GM18873 (cell line): Measurements from ENCODE around the gene DCUN1D1.

Experiments used
- ATAC-seq: cut with Tn5 transposase; IDR thresholded peaks from one replicate; pipeline ENCODE4 v1.9.1; 2021; ENCODE audit warnings: mild to moderate bottlenecking, moderate library complexity, moderate number of reproducible peaks; ENCODE audit not compliant: unreplicated experiment, low FRiP score

DCUN1D1 gene

GRCh38 chr3:182904164-182904563, 76.2 kb downstream of the DCUN1D1 start:
- ATAC-seq: no peak

- ATAC-seq: no peak
These were observed 78.1 kb downstream of the DCUN1D1 start for GRCh38 chr3:182902236-182902635.

- ATAC-seq: no peak
These were observed 83.8 kb downstream of the DCUN1D1 start for GRCh38 chr3:182896553-182896952.

GRCh38 chr3:182895513-182896112, 84.7 kb downstream of the DCUN1D1 start:
- ATAC-seq: no peak

GRCh38 chr3:182892226-182892625, 88.1 kb downstream of the DCUN1D1 start:
- no peak for ATAC-seq

GRCh38 chr3:182891364-182891763, 89.0 kb downstream of the DCUN1D1 start:
- ATAC-seq: no peak

- ATAC-seq: no peak
These were observed 90.2 kb downstream of the DCUN1D1 start for GRCh38 chr3:182889948-182890629.
